Renal pelvis (tissue), 4 donors: Measurements from ENCODE around the gene TANK. TPM values are rescaled to one million over a fixed set of nuclear protein-coding genes. Genes with fewer than 3 reads are reported as not detected.
A peak's percentile ranks its signal among the peaks of the same experiment; 100 is the strongest.
"Not testable (repeated sequence)": the region's sequence is repeated elsewhere in the genome, so short reads cannot be mapped to it uniquely, and the experiment has no call there.

Experiments used
- DNase-seq: peaks from one replicate; pipeline ENCODE4 v3.0.0-alpha.2; 2013
- polyA plus RNA-seq, 3 donors: library from polyadenylated mRNA; unstranded; fragments of 120-200 nt; gene quantifications; one replicate each; pipeline ENCODE4 v1.2.1, GENCODE V29; 2013; ENCODE audit not compliant: insufficient read length in 3 of 3

The TANK gene
- polyA plus RNA-seq, 3 donors: 54.3 to 69.4 (median 58.2) TPM

DNA sequence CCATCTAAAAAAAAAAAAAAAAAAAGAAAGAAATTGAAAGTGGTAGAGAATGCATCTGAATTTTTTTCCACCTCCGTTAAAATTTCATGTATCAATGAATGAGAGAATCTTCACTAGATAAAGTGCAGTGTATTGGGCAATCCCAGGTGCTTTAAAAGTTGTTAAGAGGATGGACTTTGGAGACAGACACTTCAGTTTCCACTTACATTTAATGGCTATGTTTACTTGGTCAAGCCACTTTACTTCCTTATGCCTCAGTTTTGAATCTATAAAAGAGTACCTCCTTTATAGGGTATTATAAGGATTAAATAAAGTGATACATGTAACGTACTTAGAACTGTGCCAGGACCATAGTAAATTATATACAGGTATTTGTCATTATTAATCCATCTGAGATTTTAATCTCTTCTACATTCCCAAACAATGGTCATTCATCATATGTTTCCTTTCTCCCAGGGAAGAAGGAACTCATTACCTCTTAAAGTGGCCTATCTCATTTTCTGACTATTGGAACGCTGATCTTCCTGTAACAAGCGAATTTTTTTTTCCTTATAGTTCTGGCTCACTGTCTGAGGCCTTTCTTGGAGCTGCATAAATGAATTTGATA lies 29.1 kb upstream of the TANK start:
- DNase-seq: no peak

GRCh38 chr2:161131804-161132203 lies 28.4 kb upstream of the TANK start:
- DNase-seq: no peak

DNA sequence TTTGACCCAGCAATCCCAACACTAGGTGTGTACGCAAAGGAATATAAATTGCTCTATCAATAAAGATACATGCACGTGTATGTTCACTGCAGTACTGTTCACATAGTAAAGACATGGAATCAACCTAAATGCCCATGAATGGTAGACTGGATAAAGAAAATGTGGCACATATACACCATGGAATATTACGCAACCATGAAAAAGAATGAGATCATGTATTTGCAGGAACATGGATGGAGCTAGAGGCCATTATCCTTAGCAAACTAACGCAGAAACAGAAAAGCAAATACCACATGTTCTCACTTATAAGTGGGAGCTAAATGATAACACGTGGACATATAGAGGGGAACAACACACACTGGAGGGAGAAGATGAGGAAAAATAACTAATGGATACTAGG lies 27.8 kb upstream of the TANK start:
- DNase-seq: not testable (repeated sequence)

- no peak for DNase-seq
Observed at GRCh38 chr2:161133366-161133765, 26.9 kb upstream of the TANK start.

DNA sequence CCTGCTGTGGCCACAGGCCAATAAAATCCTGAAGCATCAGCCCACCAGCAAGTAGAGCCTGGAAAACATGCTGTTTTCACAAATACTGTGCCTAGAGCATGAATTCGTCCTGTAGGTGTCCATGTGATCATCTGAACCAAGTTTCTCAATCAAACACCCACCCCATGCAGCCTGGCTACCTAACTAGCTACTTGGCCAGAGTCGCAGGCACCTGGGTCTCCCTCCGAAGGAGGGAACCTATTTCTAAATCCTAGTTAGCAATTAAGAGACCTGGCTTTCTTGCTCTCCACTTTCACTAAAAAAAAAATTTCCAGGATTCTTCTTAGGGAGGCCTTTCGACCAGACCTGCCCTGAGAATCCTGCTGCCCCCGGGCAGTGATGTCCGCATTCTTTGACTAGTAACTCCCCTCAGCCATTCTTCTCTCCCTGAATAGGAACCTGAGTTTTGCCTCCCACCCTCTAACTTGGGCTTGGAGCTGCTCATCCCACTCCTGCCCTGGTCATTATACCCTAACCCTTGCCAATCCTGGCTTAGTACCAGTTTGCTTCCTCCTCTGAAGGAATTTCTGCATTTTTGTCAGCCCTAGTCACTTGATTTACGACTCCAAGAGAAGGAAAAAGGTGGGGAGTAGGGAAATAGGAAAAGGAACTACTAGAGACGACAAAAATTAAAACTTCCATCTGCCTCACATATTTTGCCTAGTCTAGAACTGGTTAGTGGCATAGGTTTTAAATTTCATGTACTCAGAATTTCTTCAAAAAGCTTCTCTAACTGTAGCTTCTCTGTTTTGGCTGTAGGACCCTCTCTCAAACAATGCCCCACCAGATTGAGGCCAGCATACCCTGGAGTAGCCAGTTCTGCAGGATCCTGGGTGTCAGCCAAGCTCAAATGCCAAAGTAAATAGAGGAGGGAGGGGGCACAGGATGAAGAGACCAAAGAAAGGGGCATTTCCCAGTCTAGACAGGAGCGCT lies 25.4 kb upstream of the TANK start:
- peak; percentile 46 for DNase-seq

GRCh38 chr2:161135951-161136593 lies 24.2 kb upstream of the TANK start:
- DNase-seq: no peak

DNA sequence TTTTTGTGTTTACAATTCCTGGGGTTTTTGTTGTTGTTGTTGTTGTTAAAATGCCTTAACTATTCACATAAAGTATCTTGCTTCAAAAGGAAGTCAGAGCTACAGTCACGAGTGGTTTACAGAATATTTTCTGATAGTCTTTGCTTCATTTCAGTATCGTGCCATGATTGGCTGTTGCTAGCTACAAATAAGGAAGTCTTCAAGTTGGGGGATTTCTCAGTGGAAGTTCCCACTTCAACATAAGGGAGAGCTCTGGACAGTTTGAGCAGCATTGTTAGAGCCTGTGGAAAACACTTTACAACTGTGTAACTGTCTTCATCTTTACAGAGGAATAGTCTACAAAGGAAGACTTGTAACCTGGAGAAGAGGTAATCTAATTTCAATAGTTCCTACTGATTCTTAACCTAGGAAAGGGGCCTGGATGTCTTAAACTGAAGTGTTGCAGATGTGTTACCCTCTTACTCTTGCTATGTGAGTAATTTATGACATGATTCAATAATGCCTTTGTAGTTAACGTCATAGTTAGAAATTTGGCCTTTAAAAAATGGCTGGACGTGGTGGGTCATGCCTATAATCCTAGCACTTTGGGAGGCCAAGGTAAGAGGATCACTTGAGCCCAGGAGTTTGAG lies 23.4 kb upstream of the TANK start:
- no peak for DNase-seq

GRCh38 chr2:161138429-161138828 lies 21.8 kb upstream of the TANK start:
- DNase-seq: no peak

DNA sequence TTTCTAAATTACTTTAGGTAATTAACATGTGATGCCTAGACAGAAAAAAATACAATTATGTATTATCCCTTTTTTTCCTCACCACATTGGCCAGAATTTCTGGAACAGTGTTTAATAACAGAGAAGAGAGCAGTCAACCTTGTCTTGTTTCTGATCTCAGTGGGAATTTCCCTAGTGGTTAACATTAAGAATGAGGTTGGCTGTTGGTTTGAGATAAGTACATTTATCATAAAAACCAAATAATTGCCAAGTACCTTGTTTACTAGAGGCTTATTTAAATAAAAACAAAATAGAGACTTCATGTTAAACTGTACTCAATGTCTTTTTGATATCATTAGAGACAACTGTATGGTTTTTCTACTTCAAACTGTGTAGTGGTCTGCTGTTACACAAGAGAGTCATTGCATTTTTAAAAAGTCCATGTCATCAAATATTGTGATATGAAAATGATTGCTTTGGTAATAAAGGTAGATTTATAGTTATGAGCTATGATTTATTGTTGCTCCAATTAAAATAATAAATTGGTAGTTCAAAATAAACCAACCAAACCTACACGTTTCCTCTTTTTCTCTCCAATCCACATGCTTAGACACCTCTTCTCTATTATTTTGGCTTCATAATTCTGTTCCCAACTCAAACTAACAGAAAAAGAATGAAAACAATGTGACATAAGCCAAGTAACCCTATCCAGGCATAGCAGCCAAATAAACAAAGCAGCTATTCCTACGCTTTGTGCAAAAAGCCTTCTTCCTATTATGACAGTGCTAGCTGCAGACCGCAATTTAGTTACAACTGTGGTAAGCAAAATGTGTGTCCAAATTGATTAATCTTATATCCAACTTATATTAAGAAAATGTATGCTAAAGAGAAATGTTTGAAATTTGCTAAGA lies 20.9 kb upstream of the TANK start:
- no peak for DNase-seq

DNA sequence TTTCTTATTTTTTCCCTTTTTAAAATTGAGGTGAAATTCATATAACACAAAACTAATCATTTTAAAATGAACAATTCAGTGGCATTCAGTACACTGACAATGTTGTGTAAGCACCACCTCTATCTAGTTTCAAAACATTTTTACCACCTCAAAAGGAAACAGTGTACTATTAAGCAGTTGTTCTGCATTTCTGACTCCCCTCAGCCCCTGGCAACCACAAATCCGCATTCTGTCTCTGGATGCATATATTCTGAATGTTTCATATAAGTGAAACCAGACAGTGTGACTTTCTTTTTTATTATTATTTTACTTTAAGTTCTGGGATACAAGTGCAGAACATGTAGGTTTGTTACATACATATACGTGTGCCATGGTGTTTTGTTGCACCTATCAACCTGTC lies 19.2 kb upstream of the TANK start:
- DNase-seq: no peak

DNA sequence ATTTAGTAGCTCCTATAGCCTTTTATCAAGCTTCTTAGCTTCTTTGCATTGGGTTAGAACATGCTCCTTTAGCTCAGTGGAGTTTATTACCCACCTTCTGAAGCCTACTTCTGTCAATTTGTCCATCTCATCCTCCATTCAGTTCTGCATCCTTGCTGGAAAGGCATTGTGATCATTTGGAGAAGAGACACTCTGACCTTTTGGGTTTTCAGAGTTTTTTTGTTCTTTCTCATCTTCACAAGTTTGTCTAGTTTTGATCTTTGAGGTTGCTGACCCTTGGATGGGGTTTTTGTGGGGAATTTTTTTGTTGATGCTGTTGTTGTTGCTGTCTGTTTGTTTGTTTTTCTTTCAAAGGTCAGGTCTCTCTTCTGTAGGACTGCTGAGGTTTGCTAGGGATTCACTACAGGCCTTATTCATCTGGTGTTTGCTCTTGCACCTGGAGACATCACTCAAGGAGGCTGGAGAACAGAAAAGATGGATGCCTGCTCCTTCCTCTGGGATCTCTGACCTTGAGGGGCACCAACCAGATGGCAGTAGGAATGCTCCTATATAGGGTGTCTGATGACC lies 13.9 kb upstream of the TANK start:
- no peak for DNase-seq

- no peak for DNase-seq
Observed at GRCh38 chr2:161146996-161147395, 13.2 kb upstream of the TANK start.

- DNase-seq: no peak
Observed at GRCh38 chr2:161147856-161148255, 12.4 kb upstream of the TANK start.

DNA sequence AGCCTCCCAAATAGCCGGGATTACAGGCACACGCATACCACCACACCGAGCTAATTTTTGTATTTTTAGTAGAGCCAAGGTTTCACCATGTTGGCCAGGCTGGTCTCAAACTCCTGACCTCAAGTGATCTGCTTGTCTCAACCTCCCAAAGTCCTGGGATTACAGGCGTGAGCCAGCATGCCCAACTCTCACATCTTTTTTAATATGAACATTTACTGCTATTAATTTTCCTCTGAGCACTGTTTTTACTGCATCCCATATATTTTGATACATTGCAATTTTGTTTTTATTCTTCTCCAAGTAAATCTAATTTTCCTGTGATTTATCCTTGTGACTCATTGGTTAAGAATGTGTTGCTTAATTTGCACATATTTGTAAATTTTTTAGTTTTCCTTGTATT lies 9.5 kb upstream of the TANK start:
- no peak for DNase-seq

- DNase-seq: no peak
Observed at GRCh38 chr2:161152302-161152701, 7.9 kb upstream of the TANK start.

DNA sequence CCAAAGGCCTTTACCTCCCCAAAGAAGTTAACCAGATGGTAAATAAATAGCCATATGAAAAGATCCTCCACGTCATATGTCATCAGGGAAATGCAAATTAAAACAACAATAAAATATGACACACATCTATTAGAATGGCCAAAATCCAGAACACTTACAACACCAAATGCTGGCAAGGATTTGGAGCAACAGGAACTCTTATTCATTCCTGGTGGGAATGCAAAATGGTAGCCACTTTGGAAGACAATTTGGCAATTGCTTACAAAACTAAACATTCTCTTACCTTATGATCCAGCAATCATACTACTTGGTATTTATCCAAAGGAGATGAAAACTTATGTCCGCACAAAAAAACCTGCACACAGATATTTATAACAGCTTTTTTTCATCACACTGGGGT lies 1.3 kb upstream of the TANK start:
- no peak for DNase-seq

DNA sequence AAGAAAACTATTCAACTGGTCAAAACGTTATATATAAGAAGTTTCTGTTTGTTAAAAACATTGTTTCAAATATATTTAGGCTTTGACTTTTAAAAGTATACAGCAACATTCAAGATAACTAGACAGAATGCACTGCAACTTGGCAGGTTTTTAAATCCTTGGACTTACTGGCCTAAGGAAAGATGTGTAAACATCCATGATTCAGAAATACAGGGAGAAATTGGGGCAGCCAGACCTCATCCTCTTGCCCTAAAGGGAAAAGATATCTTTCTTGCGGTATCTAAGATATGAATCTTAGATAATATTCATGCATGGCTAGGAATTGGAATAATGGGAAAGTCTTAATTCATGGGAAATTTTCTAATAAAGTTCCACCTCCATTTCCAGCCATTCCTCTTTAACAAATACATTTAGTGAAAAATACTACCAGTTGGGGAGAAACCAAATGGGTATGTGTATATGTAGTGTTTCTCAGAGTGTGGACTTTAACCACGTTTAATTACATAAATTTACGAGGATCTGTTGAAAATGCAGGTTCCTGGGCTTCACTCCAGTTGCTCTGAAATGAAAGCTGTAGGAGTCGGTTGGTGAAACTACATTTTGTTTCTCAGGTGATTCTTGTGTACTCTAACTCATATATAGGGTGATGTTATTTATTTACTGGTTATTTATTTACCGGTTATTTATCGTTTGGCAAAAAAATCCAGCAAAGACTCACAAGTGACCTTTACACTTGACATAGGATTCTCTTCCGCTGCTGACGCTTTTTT lies 587 bp upstream of the TANK start:
- no peak for DNase-seq

- no peak for DNase-seq
Observed at GRCh38 chr2:161161074-161161706, 962 bp downstream of the TANK start.

DNA sequence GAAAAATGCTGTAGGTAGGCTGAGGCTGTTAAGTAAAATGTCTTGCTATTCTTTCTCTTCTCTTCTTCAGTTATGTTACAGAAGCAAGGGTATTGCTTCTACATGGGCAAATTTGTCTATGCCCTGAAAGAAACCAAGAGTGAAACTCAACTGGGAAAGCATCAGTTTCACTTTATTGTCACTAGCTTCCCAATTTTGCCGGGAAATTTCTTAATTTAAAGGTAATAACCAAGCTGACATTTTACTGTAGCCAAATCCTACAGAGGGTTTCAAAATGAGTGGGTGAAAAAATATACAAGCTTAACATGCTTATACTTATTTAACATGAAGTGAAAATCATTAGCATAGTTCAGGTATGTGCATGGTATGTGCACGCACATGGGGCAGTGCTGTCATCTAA lies 3.2 kb downstream of the TANK start:
- no peak for DNase-seq

- DNase-seq: no peak
Observed at GRCh38 chr2:161164161-161164560, 3.9 kb downstream of the TANK start.
